GM12878 (cell line): ENCODE measurements around the gene OTUD5. TPM values are rescaled to one million over a fixed set of nuclear protein-coding genes. Genes with fewer than 3 reads are reported as not detected.

Source experiments
- CHD4 ChIP-seq: fragments of 200-600 bp; sonication (generic); IDR thresholded peaks from 2 replicates; pipeline ENCODE4 v1.6.1; 2016; ENCODE audit warnings: mild to moderate bottlenecking
- EP300 ChIP-seq, 2 experiments: fragments of 150-350 bp in 1 of 2; IDR thresholded peaks; 2 replicates each; pipeline ENCODE4 v1.6.1; 2011 to 2012; ENCODE audit warnings: low read depth in 2 of 2, low read length in 2 of 2, borderline replicate concordance in 1 of 2, improper control_type of control experiment in 1 of 2, inconsistent platforms in 1 of 2; ENCODE audit not compliant: control insufficient read depth in 1 of 2
- ETV6 ChIP-seq, 2 experiments: fragments of 450-650 bp in 1 of 2; IDR thresholded peaks in 1 of 2; conservative IDR thresholded peaks in 1 of 2; 2 replicates each; pipeline ENCODE4 v1.6.1; 2014; ENCODE audit warnings: antibody characterized with exemption in 1 of 2, borderline replicate concordance in 1 of 2, low read depth in 1 of 2, mild to moderate bottlenecking in 1 of 2, moderate library complexity in 1 of 2
- IRF3 ChIP-seq: fragments of 450-650 bp; IDR thresholded peaks from 2 replicates; pipeline ENCODE4 v1.6.1; 2014; ENCODE audit warnings: mild to moderate bottlenecking
- MLLT1 ChIP-seq: fragments of 450-650 bp; IDR thresholded peaks from 2 replicates; pipeline ENCODE4 v1.6.1; 2016; ENCODE audit warnings: mild to moderate bottlenecking
- MYC ChIP-seq: IDR thresholded peaks from 2 replicates; pipeline ENCODE4 v1.6.1; 2011; ENCODE audit warnings: mild to moderate bottlenecking, low read length, moderate library complexity, inconsistent platforms; ENCODE audit not compliant: insufficient read depth, insufficient replicate concordance, insufficient read length, severe bottlenecking
- NFIC ChIP-seq: IDR thresholded peaks from 2 replicates; pipeline ENCODE4 v1.6.1; 2012; ENCODE audit warnings: low read depth, mild to moderate bottlenecking, inconsistent platforms, low read length, moderate library complexity
- NR2C1 ChIP-seq: fragments of 450-650 bp; IDR thresholded peaks from 2 replicates; pipeline ENCODE4 v1.6.1; 2017; ENCODE audit warnings: antibody characterized with exemption, mild to moderate bottlenecking, moderate library complexity
- RELB ChIP-seq: fragments of 450-650 bp; IDR thresholded peaks from 2 replicates; pipeline ENCODE4 v1.6.1; 2017; ENCODE audit warnings: low read depth, mild to moderate bottlenecking, moderate library complexity
- STAT3 ChIP-seq: IDR thresholded peaks from 2 replicates; pipeline ENCODE4 v1.6.1; 2011; ENCODE audit warnings: low read depth, low read length, improper control_type of control experiment
- ZNF217 ChIP-seq: fragments of 450-650 bp; IDR thresholded peaks from 2 replicates; pipeline ENCODE4 v1.6.1; 2017; ENCODE audit warnings: antibody characterized with exemption, mild to moderate bottlenecking
- ZNF592 ChIP-seq: fragments of 450-650 bp; IDR thresholded peaks from 2 replicates; pipeline ENCODE4 v1.6.1; 2017; ENCODE audit warnings: mild to moderate bottlenecking, moderate library complexity
- ZNF687 ChIP-seq: fragments of 450-650 bp; IDR thresholded peaks from 2 replicates; pipeline ENCODE4 v1.6.1; 2017; ENCODE audit warnings: mild to moderate bottlenecking, moderate library complexity
- polyA plus RNA-seq, 11 experiments: library from polyadenylated mRNA; depleted of rRNA in 4 of 11; unstranded in 6 of 11; stranded (reverse) in 5 of 11; fragments of >200 nt; fragmentation: Nextera tagmentation in 4 of 11; fragmentation: Illumina TruSeq in 1 of 11; extraction: Ambion mirVana in 4 of 11; extraction: Trizol in 1 of 11; gene quantifications; 1 replicate in 1 of 11; 2 replicates in 10 of 11; pipeline versions ENCODE4 v1.2.1 to v1.2.3, GENCODE V29; 2011 to 2016; ENCODE audit warnings: inconsistent platforms in 2 of 11, missing spikeins in 2 of 11, low read depth in 1 of 11
- total RNA-seq, 4 experiments: library from RNA; depleted of rRNA in 3 of 4; stranded (reverse); fragments of >200 nt in 3 of 4; fragmentation: Illumina TruSeq in 1 of 4; extraction: Trizol in 1 of 4; gene quantifications; 2 replicates each; pipeline versions ENCODE4 v1.2.1 to v1.2.3, GENCODE V29; 2013 to 2021

The OTUD5 gene
- total and polyA plus RNA-seq, 10 of the 15 experiments (the other 5 are each of a cell fraction or from before 2014, with no cell fraction given): 2.0 to 50.3 (median 22.7) TPM

- TF ChIP-seq RELB: peak; percentile 21; the same call in 1 of the 2 replicates
- TF ChIP-seq EP300 (IDR thresholded peaks at IDR 0.05; ENCODE audit: borderline replicate concordance in 1 of 2, control insufficient read depth in 1 of 2, low read depth in 2 of 2, low read length in 2 of 2): peak; percentile 25 to 59; a peak in 2 of 4 replicates
- peak; percentile 86 for TF ChIP-seq ZNF687
- no peak for TF ChIP-seq STAT3
- no peak for TF ChIP-seq IRF3
- 0 out of 2 replicates have a peak, but pooled peaks have one; percentile 24 for TF ChIP-seq MLLT1
- TF ChIP-seq MYC: no peak
- no peak for TF ChIP-seq ETV6 (conservative IDR thresholded peaks at IDR 0.05 in 1 of 2, IDR thresholded peaks at IDR 0.05 in 1 of 2; ENCODE audit: borderline replicate concordance in 1 of 2, low read depth in 1 of 2)
- TF ChIP-seq NR2C1: no peak
- TF ChIP-seq ZNF592: no peak
- 0 out of 2 replicates have a peak, but pooled peaks have one; percentile 32 for TF ChIP-seq NFIC
- TF ChIP-seq CHD4: no peak
- no peak for TF ChIP-seq ZNF217
These were observed 23.6 kb downstream of the OTUD5 start (continued) for GRCh38 chrX:48933757-48934156.
